ENCODE data around the gene ARHGAP26.

GRCh38 chr5:143172739-143173138 is 402.6 kb downstream of the ARHGAP26 start:
- TF ChIP-seq CTCF (IDR thresholded peaks at IDR 0.05; ENCODE audit: extremely low read depth in 1 of 2, insufficient read depth in 1 of 2, low read depth in 1 of 2, low read length in 2 of 2) (no peak), POLR2A (IDR thresholded peaks at IDR 0.05; ENCODE audit: low read depth, low read length) (no peak)
